Stomach (tissue), 9 donors: ENCODE results near the gene AFF1. TPM values are rescaled to one million over a fixed set of nuclear protein-coding genes. Genes with fewer than 3 reads are reported as not detected.

Source experiments
- DNase-seq, 2 donors: peaks; one replicate each; pipeline versions ENCODE4 v3.0.0 to v3.0.0-alpha.2; 2013 to 2019
- H3K27ac ChIP-seq, 5 donors: fragments of 200-600 bp in 4 of 5; sonication (generic) in 4 of 5; one replicate each; pipeline ENCODE4 v1.5.1; 2013 to 2019; ENCODE audit warnings: mild to moderate bottlenecking in 1 of 5, moderate library complexity in 1 of 5
- H3K27me3 ChIP-seq, 3 donors: fragments of 200-600 bp; sonication (generic); one replicate each; pipeline ENCODE4 v1.5.1; 2017 to 2019; ENCODE audit warnings: mixed run types in 1 of 3
- H3K36me3 ChIP-seq, 4 donors: fragments of 200-600 bp; sonication (generic); 1 replicate in 3 of 4; 2 replicates in 1 of 4; pipeline ENCODE4 v1.5.1; 2016 to 2019
- H3K4me1 ChIP-seq, 4 donors: fragments of 200-600 bp; sonication (generic); one replicate each; pipeline ENCODE4 v1.5.1; 2016 to 2019
- H3K4me3 ChIP-seq, 4 donors: fragments of 200-600 bp; sonication (generic) in 3 of 4; one replicate each; pipeline ENCODE4 v1.5.1; 2016 to 2019; ENCODE audit warnings: mild to moderate bottlenecking in 1 of 4
- H3K9me3 ChIP-seq, 4 donors: fragments of 200-600 bp; sonication (generic); one replicate each; pipeline ENCODE4 v1.5.1; 2016 to 2019
- EP300 ChIP-seq: sonication (generic); formaldehyde crosslinking; IDR thresholded peaks from one replicate; pipeline ENCODE4 v1.6.1; 2017; ENCODE audit warnings: antibody characterized with exemption
- POLR2A ChIP-seq, 4 donors: fragments of 450-650 bp; IDR thresholded peaks; one replicate each; pipeline ENCODE4 v1.6.1; 2016; ENCODE audit warnings: antibody characterized with exemption in 4 of 4, control low read depth in 2 of 4, mild to moderate bottlenecking in 1 of 4, moderate library complexity in 1 of 4
- POLR2AphosphoS5 ChIP-seq, 3 donors: sonication (generic); formaldehyde crosslinking; IDR thresholded peaks; one replicate each; pipeline ENCODE4 v1.6.1; 2016; ENCODE audit warnings: antibody characterized with exemption in 3 of 3
- WGBS, 5 donors: extraction: QIAGEN DNeasy Blood & Tissue Kit in 3 of 5; methylation state at CpG; one replicate each; pipeline versions ENCODE4 v1.1.5 to v1.1.7; 2013 to 2018; 5-methylcytosine and 5-hydroxymethylcytosine counted together
- intact Hi-C: fragments of 100-400 bp; cut with DNase I; formaldehyde crosslinking; loops from one replicate; pipeline ENCODE4 v1.15.1; 2023; ENCODE audit warnings: low total_unique reads
- polyA plus RNA-seq, 3 donors: library from polyadenylated mRNA; stranded (reverse); fragments of 200-250 nt; gene quantifications; one replicate each; pipeline ENCODE4 v1.2.3, GENCODE V29; 2013
- total RNA-seq, 5 donors: library from RNA; depleted of rRNA; stranded (reverse); fragments of >200 nt; gene quantifications; one replicate each; pipeline versions ENCODE4 v1.1.0 to v1.2.3, GENCODE V29; 2014 to 2016
- TF ChIP-seq, protein P1 (sequence below), 7 experiments: fragments of 450-650 bp in 4 of 7; fragments of 200-600 bp in 3 of 7; sonication (generic) in 3 of 7; IDR thresholded peaks; one replicate each; pipeline ENCODE4 v1.5.1; 2016 to 2019; ENCODE audit warnings: antibody characterized with exemption in 7 of 7, control low read depth in 2 of 7, mild to moderate bottlenecking in 1 of 7
- donor health status: healthy with polysubstance abuse.
- donor health status: Bipolar disorder and iron deficiency.
- donor health status: healthy.

The AFF1 gene
- total and polyA plus RNA-seq, 8 donors: 6.9 to 177 (median 59.1) TPM

DNA sequence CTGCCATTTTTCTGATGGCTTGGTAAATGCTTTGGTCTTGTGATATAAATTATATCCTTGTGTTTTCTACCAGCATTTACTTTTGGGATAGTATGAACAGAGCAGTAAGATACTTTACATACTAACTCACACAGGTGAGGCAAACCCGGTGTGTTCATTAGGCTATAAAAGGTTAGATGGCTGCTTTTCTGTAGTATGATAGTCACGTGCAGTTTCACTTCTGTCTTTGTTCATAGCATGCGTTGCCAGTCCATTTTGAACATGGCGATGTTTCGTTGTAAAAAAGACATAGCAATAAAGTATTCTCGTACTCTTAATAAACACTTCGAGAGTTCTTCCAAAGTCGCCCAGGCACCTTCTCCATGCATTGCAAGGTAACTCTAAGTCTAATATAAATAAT is 197.2 kb downstream of the AFF1 start:
- no peaks in the 10 kb centered on the region for H3K27me3 ChIP-seq
- DNase-seq: no peak
- 91 to 96% (median 96%) methylated on average over 8 of the region's 8 CpGs for WGBS, 5 donors
- H3K4me1 ChIP-seq: no peaks in the 10 kb centered on the region
- TF ChIP-seq, protein P1, sequence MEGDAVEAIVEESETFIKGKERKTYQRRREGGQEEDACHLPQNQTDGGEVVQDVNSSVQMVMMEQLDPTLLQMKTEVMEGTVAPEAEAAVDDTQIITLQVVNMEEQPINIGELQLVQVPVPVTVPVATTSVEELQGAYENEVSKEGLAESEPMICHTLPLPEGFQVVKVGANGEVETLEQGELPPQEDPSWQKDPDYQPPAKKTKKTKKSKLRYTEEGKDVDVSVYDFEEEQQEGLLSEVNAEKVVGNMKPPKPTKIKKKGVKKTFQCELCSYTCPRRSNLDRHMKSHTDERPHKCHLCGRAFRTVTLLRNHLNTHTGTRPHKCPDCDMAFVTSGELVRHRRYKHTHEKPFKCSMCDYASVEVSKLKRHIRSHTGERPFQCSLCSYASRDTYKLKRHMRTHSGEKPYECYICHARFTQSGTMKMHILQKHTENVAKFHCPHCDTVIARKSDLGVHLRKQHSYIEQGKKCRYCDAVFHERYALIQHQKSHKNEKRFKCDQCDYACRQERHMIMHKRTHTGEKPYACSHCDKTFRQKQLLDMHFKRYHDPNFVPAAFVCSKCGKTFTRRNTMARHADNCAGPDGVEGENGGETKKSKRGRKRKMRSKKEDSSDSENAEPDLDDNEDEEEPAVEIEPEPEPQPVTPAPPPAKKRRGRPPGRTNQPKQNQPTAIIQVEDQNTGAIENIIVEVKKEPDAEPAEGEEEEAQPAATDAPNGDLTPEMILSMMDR (IDR thresholded peaks at IDR 0.05): no peak
- intact Hi-C loops: no loop called here
- no peaks in the 10 kb centered on the region for H3K9me3 ChIP-seq
- no peak overlapping the region for H3K4me3 ChIP-seq
- peaks cover 64 to 100% (median 99%) of the 10 kb centered on the region in 4 donors for H3K36me3 ChIP-seq
- no peak overlapping the region for H3K27ac ChIP-seq

DNA sequence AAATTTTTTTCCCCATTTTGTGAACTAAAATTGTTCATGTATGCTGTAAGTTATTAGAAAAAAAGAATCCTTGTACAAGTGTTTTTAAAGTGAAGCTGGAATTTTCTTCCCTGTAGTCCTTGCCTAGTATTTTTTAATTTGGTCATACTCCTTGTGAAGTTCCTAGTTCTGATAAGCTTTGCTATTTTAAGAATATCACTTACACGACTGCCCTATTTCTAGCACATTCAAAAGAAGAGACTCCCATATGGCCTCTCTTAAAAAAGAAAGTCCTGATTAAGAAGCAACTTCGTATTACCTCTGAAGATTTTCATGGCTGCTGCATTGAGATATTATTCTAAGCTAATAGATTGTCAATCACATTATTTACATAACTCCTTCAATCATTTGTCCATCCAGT is 198.4 kb downstream of the AFF1 start:
- no peaks in the 10 kb centered on the region for H3K9me3 ChIP-seq
- H3K27me3 ChIP-seq: no peaks in the 10 kb centered on the region
- H3K27ac ChIP-seq: no peak overlapping the region
- TF ChIP-seq EP300 (no peak), POLR2AphosphoS5 (IDR thresholded peaks at IDR 0.05) (no peak), POLR2A (IDR thresholded peaks at IDR 0.05) (no peak)
- TF ChIP-seq, protein P1 (IDR thresholded peaks at IDR 0.05): no peak
- no peak overlapping the region for H3K4me3 ChIP-seq
- DNase-seq: no peak
- no peaks in the 10 kb centered on the region for H3K4me1 ChIP-seq
- 63 to 71% (median 70%) methylated on average over 2 of the region's 2 CpGs for WGBS, 5 donors
- intact Hi-C loops: no loop called here
- peaks cover 54 to 100% (median 99%) of the 10 kb centered on the region in 4 donors for H3K36me3 ChIP-seq

DNA sequence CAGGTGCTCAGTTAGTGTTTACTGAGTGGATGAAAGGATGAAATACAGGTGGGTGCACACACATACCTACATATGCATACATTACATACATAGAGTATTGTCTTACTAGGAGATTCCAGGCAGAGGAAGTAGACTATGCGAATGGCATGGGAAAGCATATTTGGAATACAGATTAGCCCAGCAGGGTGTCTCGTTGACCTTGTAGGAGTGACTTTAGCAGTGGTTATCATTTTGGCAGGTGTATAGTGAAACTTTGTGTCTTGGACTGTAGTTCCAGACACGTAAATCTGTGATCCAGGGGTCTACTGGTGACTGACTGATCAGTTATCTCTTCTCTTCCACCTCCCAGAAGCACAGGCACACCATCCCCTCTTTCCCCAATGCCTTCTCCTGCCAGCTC is 199.3 kb downstream of the AFF1 start:
- H3K27ac ChIP-seq: no peak overlapping the region
- no peaks in the 10 kb centered on the region for H3K27me3 ChIP-seq
- H3K4me1 ChIP-seq: no peaks in the 10 kb centered on the region
- 46 to 90% (median 78%) methylated on average over 3 of the region's 3 CpGs for WGBS, 5 donors
- H3K9me3 ChIP-seq: no peaks in the 10 kb centered on the region
- TF ChIP-seq, protein P1 (IDR thresholded peaks at IDR 0.05): no peak
- TF ChIP-seq EP300: no peak
- TF ChIP-seq POLR2A (IDR thresholded peaks at IDR 0.05): no peak
- no peak for TF ChIP-seq POLR2AphosphoS5 (IDR thresholded peaks at IDR 0.05)
- H3K36me3 ChIP-seq: peaks cover 54 to 100% (median 98%) of the 10 kb centered on the region in 4 donors
- DNase-seq: no peak
- intact Hi-C loops: no loop called here
- H3K4me3 ChIP-seq: no peak overlapping the region

DNA sequence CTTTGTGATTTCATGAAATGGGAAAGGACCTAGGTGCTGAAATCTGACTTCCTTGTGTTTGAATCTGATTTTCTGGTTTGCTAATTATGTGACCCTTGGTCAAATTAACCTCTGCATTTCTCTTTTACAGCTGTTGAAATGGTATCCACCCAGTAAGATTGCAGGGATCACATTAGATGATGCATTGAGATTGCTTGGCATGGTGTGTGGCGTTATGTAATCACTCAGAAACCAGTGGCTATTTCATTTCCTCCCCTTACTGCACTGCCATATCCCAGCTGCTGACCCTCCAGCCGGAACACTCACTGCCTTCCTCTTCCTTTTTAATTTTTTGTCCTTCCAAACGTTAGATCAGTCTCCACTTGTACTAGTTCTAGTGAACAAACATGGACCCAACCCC is 206.6 kb downstream of the AFF1 start:
- Histone ChIP-seq H3K4me3 (no peak overlapping the region), H3K36me3 (peaks cover under 1 to 83% (median 70%) of the 10 kb centered on the region in 4 donors), H3K4me1 (peaks cover 0 to 7% (median 2%) of the 10 kb centered on the region in 4 donors), H3K9me3 (no peaks in the 10 kb centered on the region), H3K27me3 (no peaks in the 10 kb centered on the region), H3K27ac (no peak overlapping the region)
- TF ChIP-seq, protein P1 (IDR thresholded peaks at IDR 0.05): no peak
- TF ChIP-seq POLR2AphosphoS5 (IDR thresholded peaks at IDR 0.05): no peak
- no peak for TF ChIP-seq POLR2A (IDR thresholded peaks at IDR 0.05)
- no peak for TF ChIP-seq EP300
- no peak for DNase-seq
- WGBS, 5 donors: 50 to 57% (median 53%) methylated on average over 3 of the region's 3 CpGs
- intact Hi-C loops: no loop called here
